GM12872 (cell line): Measurements from ENCODE around the gene SSUH2.

ENCODE experiments used
- CTCF ChIP-seq: IDR thresholded peaks from 3 replicates; pipeline ENCODE4 v1.5.1; 2011; ENCODE audit warnings: low read depth, mild to moderate bottlenecking, low read length, moderate library complexity; ENCODE audit not compliant: insufficient read depth

Gene SSUH2, protein sequence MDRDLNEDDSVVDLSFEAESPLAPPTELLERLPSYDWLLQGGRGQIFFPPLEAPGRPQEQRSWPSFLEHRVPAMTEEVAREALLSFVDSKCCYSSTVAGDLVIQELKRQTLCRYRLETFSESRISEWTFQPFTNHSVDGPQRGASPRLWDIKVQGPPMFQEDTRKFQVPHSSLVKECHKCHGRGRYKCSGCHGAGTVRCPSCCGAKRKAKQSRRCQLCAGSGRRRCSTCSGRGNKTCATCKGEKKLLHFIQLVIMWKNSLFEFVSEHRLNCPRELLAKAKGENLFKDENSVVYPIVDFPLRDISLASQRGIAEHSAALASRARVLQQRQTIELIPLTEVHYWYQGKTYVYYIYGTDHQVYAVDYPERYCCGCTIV

DNA sequence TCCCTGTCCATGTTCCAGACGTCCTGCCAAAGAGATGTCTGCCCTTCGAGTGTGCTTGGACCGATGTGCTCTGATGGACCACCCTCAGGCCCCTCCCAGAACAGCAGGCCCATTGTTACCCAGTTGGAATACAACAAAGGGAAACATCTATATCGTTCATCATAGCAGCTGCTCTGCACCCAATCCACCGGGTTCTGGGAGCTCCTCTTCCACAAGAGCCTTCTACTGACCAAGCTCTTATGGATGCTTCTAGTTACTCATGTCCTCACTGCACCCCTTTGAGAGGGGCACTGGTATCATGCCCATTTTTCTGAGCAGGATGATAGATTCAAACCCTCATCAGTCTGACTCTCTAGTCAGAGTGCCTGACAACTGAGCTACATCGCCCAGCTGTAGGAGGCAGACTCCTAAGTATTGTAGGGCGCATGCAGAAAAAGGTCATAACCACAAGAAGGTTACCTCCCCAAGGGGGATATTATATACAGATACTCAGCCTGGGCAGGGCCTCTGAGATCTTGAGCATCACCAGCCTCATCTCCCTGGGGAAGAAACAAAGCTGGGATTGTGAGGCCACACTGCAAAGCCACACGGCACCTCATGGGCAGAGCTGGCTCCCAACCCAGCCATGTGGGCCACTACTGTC lies at the start of gene SSUH2:
TSS of gene SSUH2 (minus strand) at position 51 of the 643 bp plus-strand sequence. CDS start at position 11, 40 bp downstream.
- TF ChIP-seq CTCF = no peak

- peak; percentile 43; the same call in 2 of the 3 replicates for TF ChIP-seq CTCF
These were observed 38.4 kb upstream of the SSUH2 start for GRCh38 chr3:8682850-8683574.

GRCh38 chr3:8681349-8681748 lies 36.8 kb upstream of the SSUH2 start:
- TF ChIP-seq CTCF = no peak

DNA sequence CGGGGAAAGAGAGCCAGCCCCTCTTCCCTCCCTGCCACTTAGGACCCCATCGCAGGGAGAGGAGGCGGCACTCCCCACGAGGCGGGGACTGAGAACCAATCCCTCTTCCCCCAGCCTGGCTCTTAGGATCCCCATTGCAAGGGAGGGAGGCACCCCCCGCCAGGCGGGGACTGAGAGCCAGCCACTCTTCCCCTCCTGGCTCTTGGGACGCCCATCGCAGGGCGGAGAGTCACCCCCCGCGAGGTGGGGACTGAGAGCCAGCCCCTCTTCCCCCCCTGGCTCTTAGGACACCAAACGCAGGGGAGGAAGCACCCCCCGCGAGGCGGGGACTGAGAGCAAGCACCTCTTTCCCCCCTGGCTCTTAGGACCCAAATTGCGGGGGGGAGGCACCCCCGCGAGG lies 34.2 kb upstream of the SSUH2 start:
- no peak for TF ChIP-seq CTCF

DNA sequence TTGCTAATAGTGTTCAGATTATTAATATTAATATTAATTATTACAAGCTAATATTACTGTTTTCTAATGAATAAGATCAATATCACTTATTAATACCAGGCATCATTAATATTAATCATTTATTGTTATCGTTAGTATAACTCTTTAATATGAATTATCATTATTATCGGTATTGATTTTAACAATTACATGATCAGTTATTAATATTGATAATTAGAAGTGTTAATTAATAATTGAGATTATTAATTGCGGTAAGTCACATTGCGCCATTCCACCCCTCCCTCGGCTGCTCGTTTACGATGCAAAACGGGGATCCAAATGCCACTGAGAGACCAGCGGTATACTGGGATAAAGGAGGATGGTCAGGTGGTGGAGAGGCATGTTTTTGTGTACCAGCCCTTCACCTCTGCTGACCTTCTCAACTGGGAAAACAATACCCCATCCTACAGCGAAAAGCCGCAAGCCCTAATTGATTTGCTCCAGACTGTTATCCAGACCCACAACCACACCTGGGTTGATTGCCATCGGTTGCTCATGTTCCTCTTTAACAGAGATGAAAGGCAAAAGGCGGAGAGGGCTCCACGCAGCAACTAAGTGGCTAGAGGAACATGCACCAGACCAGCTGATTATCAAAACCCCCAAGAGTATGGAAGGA lies 28.6 kb upstream of the SSUH2 start:
- no peak for TF ChIP-seq CTCF

- no peak for TF ChIP-seq CTCF
These were observed 24.4 kb upstream of the SSUH2 start for GRCh38 chr3:8669019-8669418.

- no peak for TF ChIP-seq CTCF
These were observed 23.6 kb upstream of the SSUH2 start for GRCh38 chr3:8668216-8668615.
